HG03175 (cell line): Measurements from ENCODE around the gene CROCC.
A peak's percentile ranks its signal among the peaks of the same experiment; 100 is the strongest.

Source experiments
- ATAC-seq: cut with Tn5 transposase; IDR thresholded peaks from one replicate; pipeline ENCODE4 v1.9.1; 2021; ENCODE audit warnings: mild to moderate bottlenecking, moderate library complexity; ENCODE audit not compliant: unreplicated experiment

CROCC gene

DNA sequence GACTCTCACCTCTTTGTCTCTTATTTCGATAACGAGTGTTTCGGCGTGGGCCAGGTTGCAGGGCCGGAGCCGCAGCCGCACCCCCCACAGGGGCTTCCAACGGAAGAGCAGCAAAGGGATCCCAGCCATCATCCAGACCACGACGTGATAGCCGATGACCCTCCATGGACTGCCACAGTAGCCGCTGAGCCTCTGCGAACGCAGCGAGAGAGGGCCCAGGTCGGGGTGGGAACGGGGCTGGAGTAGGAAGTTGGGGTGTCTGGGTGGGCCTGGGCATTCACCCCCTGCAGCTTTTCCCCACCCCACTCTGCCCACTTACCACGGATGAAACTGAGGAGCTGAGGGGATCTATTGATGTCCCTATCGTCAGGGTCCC is 83.6 kb downstream of the CROCC start:
- no peak for ATAC-seq

DNA sequence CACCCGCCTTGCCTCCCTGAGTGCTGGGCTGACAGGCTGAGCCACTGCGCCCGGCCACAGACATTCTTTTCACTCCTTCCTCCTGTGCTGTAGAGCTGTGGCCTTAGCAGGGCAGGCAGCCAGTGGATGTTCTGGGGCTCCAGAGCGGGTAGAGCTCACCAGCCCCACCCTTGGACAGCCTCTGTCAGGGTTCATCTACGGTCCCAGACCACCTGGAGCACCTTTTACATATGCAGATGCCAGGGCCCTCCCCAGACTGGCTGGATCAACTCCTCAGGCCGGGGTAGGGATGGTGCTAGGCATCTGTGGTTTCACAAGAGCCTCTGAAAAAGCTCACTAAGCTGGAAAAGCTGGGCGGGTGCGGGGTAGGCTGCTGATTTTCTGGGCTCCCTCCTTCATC is 85.4 kb downstream of the CROCC start:
- ATAC-seq: no peak

DNA sequence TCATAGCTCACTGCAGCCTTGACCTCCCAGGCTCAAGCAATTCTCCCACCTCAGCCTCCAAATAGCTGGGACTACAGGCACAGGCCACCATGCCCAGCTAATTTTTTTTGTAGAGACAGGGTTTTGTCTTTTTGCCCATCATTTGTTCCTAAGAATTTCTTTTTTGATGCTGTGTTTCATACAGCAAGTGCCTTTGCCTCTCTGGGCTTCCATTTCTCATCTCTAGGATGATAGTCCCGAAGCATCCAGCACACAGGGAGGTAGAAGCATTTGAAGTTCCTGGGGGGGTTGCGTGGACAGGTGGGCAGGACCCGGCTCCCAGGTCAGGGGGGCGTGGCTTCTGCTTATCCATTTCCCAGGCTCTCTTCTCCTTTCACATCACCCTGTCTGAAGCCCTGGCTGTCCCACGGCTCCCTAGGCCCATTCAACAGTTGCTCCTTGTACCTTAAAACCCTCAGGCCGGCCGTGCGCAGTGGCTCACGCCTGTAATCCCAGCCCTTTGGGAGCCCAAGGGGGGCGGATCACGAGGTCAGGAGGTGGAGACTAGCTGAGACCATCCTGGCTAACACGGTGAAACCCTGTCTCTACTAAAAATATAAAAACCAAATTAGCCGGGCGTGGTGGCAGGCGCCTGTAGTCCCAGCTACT is 86.6 kb downstream of the CROCC start:
- no peak for ATAC-seq

DNA sequence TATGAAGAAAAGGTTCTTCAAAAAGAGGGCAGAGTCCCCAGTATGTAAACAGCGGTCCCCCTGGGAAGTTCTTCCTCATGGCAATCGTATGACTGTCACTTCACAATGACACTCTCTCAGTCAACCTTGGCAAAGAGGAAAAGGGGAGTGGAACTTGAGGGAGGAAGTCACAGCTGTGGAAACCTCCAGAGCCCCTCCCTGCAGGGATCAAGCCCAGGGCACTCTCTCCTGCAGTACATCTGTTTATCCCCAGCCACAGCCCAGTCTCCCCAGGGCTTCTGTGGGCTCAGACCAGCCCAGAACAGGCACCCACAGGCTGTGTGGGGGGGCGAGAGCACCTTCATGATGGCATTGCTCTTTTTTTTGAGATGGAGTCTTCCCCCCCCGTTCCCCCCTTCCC is 88.0 kb downstream of the CROCC start:
- no peak for ATAC-seq

DNA sequence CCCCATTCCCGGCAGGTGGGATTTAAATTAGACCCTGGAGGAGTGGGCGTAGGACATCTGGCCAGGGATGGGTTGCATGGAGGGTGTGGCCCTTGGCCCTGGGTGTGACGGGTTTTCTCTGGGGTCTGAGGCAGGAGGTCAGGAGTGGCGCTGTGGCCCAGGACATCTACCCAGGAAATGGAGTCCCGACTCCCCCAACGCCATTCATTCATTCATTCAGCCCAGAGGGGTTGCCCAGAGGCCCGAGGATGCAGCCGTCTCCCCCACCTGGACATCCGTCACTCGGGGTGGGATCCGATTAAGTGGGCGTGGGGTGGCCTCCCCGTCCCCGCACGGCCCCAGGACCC is 89.3 kb downstream of the CROCC start:
- ATAC-seq: no peak

DNA sequence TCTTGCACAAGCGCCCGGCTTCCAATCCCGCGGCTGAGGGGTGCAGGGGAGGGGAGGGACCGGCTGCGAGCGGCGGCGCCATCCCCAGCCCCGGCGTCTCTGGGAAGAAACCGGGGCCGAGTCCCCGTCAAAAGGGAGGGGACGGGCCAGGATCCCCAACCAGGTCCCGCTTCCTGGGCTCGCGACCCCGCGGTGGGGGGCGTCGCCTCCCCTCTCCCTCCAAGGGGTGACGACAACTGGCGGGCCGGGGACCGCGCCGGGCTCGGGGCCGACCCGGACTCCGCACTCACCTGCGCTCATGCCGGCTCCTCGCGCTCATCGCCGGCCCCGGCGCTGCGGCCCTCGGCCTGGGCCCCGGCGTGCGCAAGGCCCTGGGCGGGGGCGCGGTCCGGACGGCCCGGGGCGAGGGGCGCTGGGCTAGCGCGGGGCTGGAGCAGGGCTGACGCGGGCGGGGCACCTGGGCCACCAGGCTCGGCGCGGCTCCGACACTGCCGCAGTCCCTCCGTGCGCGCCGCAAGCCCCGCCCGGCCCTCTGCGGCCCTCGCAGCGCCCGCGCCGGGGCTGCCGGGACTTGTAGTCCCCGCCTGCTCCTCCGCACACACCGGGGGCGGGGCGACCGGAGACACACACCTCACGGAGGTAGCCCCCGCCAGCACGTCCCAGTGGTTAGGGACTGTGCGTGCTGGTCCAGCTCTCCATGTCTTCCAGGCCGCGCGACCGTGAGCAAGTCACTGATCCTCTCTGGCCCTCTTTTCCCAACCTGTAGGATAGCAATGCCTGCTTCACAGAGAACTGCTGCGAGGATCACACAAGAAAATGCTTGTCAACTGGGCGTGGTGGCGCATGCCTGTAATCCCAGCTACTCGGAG is 89.9 kb downstream of the CROCC start, which contains the start of gene ATP13A2:
ATP13A2 (minus strand) TSS at position 490 of the 869 bp plus-strand sequence; CDS start at position 300, 190 bp downstream.
- ATAC-seq: peak; percentile 90

DNA sequence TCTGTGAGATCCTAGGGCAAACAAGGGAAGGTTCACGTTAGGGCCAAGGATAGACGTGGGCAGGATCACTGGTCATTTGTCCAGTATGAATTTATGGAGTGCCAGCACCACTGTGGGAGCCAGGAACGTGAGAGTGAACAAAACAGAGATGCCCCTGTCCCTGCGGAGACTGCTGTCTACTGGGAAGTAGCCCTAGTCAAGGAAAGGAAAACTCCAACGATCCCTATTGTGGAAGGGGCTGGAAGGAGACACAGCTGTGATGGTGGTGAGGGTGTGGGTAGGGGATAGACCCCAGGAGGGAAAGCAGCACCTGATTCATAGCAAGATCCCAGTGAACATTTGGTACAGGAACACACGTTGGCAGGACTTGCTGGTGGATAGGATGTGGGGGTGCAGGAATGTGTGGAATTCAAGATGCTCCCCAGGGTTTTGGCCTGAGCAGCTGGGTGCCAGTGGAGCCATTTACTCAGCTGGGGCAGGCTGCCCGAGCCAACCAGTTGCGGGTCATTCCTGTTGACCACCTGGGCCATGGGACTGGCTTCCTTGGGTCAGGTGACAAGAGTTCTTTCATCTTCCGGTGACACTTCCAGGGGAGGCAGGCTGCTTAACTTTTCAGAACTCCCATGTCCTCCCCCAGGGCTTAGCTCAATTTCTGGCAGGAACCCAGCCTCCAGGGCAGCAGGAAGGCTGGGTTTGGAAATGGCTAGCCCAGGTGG is 91.2 kb downstream of the CROCC start:
- no peak for ATAC-seq

DNA sequence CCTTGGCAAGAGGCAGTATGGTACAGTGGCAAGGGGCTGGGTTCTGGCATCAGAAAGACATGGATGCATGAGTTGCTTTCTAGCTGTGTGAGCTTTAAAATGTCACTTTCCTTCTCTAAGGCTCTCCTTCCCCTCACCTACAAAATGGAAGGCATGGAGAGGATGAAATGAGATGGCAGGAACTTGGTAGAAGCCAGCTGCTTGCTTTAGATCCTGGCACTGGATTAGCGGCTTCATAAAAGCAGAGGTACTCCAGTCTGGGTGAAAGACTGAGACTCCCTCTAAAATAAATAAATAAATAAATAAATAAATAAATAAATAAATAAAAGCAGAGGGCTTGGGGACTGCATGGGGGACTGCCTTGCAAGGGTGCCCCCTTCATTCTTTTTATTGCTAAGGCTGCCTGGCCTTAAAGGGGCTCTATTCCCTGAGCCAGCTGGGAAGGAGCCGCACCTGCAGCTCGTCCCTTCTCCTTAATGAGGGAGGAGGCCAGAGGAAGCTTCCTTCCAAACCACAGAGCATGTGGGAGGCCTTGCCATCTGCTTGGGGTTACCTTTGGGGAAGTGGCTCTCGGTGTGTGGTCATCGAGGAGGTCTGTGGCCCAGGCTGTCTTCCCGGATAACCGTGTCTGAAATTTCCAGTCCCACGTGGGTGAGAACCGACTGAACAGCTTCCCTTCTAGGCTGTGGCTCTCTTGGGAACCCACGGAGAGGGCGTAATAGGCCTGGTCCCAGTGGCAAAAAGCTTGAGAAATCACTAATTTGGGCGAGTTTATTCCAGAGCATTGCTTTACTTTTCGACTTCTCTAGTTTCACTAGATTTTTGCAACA is 92.0 kb downstream of the CROCC start:
- ATAC-seq: no peak

DNA sequence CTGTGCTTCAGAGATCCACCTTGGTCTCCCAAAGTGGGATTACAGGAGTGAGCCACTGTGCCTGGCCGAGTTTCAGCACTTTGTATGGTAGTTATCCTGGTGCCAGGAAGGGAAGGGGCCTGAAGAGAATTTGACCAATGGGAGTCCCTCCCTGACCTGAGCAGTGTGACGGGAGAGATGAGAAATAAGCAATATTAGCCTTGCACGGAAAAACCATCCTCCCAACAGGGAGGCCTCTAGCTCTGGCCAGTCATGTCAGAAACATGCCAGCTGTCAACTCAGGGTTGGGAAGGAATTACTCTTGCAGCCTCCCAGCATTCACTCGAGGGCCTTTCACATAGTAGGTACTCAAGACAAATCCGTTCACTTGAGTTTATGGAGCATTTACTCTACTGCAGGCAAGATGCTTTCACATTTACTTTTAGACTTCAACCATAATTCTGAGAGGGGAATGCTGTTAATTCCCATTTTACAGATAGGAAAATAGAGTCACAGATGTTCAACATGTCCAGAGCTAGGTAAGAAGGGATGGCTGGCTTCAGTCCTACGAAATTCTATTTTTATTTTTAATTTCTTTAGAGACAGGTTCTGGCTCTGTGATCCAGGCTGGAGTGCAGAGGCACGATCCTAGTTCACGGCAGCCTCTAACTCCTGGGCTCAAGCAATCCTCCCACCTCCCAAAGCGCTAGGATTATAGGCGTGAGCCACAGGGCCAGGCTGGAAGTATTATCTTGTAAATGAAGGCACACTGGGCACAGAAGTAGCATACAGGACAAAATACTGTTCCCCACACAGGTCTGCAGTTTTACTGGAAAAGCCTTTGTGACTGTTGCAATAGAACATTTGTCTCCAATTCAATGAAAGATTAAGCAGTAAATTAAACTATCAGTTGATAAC is 93.2 kb downstream of the CROCC start:
- no peak for ATAC-seq

DNA sequence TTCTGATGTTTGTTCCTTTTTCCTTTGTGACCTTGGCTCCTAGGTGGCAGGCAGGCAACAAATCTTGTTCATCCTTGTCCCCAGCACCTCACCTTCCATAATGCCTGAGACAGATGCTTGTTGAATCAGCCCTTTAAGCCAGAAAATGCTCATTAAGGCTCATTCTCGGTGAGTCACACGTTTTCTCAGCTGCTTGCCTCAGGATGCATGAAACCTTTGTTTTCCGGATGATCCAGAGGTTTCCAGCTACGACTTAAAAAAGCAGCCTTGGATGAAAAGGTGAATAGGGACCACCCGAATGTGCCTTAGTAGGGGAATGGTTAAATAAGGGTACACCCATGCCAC is 94.6 kb downstream of the CROCC start:
- no peak for ATAC-seq

DNA sequence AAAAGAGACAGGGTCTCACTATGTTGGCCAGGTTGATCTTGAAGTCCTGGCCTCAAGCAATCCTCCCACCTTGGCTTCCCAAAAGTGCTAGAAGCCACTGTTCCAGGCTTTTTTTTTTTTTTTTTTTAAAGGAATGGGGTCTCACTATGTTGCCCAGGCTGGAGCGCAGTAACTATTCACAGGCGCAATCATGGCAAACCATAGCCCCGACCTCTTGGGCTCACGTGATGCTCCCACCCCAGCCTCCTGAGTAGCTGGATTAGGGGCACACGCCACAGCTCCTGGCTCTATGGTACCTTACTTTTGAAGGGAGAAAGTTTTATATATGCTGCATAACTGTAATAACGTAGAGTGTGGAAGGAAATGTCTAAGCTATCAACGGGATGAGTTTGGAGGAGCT is 95.7 kb downstream of the CROCC start:
- no peak for ATAC-seq

DNA sequence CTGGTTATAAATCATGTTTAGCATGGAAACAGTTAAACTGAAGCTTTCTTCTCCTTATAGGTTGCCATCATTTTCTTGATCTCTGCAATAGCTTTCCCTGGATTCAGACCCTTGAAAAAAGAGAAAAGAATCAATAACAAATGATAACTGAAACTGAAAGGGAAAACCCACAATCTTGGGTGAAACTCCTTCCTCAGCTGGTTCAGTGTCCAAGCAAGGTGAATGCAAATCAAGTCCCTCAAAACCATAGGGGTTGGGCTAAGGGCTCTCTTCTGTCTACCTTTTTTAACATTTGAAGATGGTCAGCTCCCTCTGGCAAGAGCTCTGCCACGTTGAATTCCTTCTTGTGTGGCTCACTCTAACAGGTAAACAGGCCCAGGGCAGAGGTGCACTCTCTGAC is 97.1 kb downstream of the CROCC start:
- no peak for ATAC-seq

DNA sequence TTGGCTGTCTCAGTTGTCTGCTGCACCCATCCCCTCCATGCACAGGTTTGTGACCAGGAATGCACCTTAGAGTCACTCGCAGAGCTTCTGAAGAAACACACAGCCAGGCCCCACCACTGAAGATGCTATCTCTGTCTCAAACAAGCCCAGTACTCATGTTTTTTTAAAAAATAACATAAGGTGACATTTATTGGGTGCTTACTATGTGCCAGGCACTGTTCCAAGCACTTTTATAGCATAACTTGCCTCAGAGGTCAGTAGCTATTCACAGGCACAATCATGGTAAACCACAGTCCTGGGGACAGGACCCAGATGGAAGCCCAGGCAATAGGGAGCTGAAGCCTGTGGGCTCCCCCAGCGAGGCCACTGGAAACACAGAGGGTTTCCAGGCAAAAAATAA is 98.8 kb downstream of the CROCC start:
- no peak for ATAC-seq

DNA sequence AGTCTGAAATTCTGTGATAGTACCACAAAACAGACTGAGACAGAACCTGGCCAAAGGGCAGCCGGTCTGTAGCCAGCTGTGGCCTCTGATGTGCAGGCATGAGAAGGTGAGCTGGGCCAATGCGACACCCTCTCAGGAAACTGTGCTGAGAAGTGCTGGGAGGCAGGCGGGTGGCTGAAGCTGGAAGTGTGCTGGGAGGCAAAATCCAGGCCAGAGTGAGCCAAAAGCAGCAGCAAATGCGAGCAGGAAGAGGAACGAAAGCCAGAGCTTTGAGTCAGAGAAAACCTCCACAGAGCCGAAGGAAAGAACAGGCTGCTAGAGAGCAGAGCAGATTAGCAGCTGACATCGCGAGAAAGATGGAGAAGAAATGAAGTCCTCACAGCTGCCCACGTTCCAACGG is 100.2 kb downstream of the CROCC start:
- no peak for ATAC-seq
